ENCODE measurements around the gene RPL27A. TPM values are rescaled to one million over a fixed set of nuclear protein-coding genes. Genes with fewer than 3 reads are reported as not detected.

The RPL27A gene
- total RNA-seq, 1 donor from 2014 or later, result 815 TPM

DNA sequence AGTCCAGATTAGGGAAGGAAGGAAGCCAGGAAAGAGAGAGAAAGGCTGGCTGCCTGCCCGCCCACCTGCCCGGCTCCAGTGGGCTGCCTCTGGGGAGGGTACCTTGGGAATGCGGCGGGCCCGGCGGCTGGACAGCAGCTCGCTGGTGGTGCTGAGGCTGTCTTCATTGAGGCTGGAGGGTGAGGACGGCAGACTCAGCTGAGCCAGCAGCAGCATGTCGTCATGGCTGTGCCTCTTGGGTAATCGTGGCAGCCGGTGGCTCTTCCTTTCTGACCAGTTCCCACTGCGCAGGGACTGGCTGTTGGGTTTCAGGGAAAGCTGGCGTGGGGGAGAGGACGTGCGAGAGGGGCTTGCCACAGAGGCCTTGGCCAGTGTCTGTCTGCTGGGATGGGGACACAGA is 32.9 kb downstream of the RPL27A start:
- no peaks in the 10 kb centered on the region for H3K9me3 Mint-ChIP-seq (ENCODE audit: unreplicated experiment)
- no peaks in the 10 kb centered on the region for H3K27me3 Mint-ChIP-seq (ENCODE audit: unreplicated experiment)
- no peak overlapping the region for H3K4me3 Mint-ChIP-seq (ENCODE audit: unreplicated experiment)
- TF ChIP-seq, protein P1, sequence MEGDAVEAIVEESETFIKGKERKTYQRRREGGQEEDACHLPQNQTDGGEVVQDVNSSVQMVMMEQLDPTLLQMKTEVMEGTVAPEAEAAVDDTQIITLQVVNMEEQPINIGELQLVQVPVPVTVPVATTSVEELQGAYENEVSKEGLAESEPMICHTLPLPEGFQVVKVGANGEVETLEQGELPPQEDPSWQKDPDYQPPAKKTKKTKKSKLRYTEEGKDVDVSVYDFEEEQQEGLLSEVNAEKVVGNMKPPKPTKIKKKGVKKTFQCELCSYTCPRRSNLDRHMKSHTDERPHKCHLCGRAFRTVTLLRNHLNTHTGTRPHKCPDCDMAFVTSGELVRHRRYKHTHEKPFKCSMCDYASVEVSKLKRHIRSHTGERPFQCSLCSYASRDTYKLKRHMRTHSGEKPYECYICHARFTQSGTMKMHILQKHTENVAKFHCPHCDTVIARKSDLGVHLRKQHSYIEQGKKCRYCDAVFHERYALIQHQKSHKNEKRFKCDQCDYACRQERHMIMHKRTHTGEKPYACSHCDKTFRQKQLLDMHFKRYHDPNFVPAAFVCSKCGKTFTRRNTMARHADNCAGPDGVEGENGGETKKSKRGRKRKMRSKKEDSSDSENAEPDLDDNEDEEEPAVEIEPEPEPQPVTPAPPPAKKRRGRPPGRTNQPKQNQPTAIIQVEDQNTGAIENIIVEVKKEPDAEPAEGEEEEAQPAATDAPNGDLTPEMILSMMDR (IDR thresholded peaks at IDR 0.05), result no peak
- H3K4me1 Mint-ChIP-seq (ENCODE audit: unreplicated experiment), result peaks cover 39% of the 10 kb centered on the region
- peaks cover 44% of the 10 kb centered on the region for H3K36me3 Mint-ChIP-seq (ENCODE audit: unreplicated experiment)
- no peak overlapping the region for H3K27ac Mint-ChIP-seq (ENCODE audit: unreplicated experiment)
- DNase-seq (ENCODE audit: extremely low spot score, unreplicated experiment), result no peak

DNA sequence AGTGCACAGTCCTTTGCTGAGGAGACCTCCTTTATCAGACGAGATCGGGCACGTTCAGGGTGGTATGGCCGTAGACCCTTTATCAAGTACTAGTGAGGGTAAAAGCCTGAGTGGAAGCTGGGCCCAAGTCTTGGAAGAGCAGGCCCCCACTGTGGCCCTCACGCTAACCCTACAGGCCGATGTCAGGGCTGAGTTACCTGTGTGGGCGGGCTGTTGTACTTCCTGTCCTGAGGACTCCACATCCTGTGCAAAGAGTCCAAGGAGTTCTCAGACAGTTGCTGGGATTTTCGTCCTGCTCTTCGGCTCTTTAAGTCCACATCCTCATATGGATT is 34.9 kb downstream of the RPL27A start:
- H3K27me3 Mint-ChIP-seq (ENCODE audit: unreplicated experiment), result no peaks in the 10 kb centered on the region
- H3K36me3 Mint-ChIP-seq (ENCODE audit: unreplicated experiment), result peaks cover 33% of the 10 kb centered on the region
- peaks cover 59% of the 10 kb centered on the region for H3K4me1 Mint-ChIP-seq (ENCODE audit: unreplicated experiment)
- no peaks in the 10 kb centered on the region for H3K9me3 Mint-ChIP-seq (ENCODE audit: unreplicated experiment)
- H3K4me3 Mint-ChIP-seq (ENCODE audit: unreplicated experiment), result peak overlapping the region; percentile 26
- TF ChIP-seq, protein P1 (IDR thresholded peaks at IDR 0.05), result no peak
- no peak for DNase-seq (ENCODE audit: extremely low spot score, unreplicated experiment)
- H3K27ac Mint-ChIP-seq (ENCODE audit: unreplicated experiment), result peak overlapping the region; percentile 86

DNA sequence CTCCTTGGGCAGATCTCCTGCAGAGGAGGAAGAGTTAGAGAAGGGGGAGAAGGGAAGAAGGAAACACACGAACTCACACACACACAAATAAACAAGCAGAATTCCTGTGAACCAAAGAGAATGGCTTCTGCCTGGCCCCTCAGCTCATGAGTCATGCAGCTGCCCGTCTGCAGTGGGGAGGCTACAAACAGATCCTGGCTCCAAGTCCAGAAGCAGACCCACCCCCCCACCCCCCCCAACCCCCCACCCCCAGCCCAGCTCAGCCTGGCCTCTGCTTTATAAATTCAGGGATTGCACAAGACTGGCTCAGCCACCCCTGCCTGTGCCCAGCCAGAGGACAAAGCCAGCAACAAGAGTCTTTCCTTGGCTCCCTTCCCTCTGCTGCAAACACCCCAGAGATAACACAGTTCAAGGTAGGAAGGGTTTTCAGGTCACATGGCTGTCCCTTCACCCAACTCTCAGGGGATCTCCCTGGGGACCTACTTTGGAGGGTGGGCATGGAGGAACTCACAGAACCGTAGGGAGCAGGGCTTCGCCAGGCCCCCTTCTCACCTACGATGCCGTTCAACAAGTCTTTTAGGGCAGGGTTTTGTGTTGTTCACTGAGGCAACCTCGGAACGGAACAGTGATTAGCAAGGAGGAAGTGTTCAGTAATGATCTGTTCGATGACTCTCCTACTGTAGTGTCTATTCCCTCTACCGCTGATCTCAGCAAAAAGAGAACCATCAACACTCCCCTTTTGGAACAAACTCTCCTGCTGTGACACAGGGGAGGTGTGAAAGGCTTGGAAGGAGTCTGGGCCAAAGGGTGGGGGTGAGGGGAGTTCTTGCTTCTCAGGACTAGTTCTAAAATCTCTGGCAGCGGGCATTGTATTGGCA is 35.5 kb downstream of the RPL27A start:
- H3K36me3 Mint-ChIP-seq (ENCODE audit: unreplicated experiment), result peaks cover 33% of the 10 kb centered on the region
- no peaks in the 10 kb centered on the region for H3K27me3 Mint-ChIP-seq (ENCODE audit: unreplicated experiment)
- peak overlapping the region; percentile 26 for H3K4me3 Mint-ChIP-seq (ENCODE audit: unreplicated experiment)
- DNase-seq (ENCODE audit: extremely low spot score, unreplicated experiment), result no peak
- H3K9me3 Mint-ChIP-seq (ENCODE audit: unreplicated experiment), result no peaks in the 10 kb centered on the region
- H3K4me1 Mint-ChIP-seq (ENCODE audit: unreplicated experiment), result peaks cover 65% of the 10 kb centered on the region
- peak overlapping the region; percentile 93 for H3K27ac Mint-ChIP-seq (ENCODE audit: unreplicated experiment)
- TF ChIP-seq, protein P1 (IDR thresholded peaks at IDR 0.05), result no peak

DNA sequence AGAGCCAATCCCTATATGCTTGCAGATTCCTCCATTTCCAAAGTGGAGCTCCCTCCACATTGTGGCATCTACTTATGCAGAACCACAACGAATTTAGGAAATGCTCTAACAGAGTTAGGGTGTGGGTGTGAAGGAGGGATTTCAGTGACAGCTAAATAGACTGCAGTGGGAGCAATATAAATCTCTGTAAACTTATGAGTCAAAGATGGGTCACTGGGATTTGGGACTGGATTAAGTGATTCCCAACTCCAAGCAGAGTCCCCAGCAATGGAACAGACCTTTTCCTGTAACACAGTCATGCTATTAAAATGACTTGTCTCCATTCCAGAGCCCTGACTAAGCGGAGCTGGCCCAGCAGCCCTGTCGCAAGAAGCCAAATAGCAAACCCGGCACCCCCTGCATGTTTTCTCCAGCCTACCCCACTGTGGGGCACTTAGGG is 36.6 kb downstream of the RPL27A start:
- TF ChIP-seq, protein P1 (IDR thresholded peaks at IDR 0.05), result no peak
- Mint-ChIP-seq H3K9me3 (ENCODE audit: unreplicated experiment) (no peaks in the 10 kb centered on the region), H3K36me3 (ENCODE audit: unreplicated experiment) (peaks cover 33% of the 10 kb centered on the region), H3K27ac (ENCODE audit: unreplicated experiment) (peak overlapping the region; percentile 93), H3K4me1 (ENCODE audit: unreplicated experiment) (peaks cover 68% of the 10 kb centered on the region), H3K4me3 (ENCODE audit: unreplicated experiment) (no peak overlapping the region), H3K27me3 (ENCODE audit: unreplicated experiment) (no peaks in the 10 kb centered on the region)
- DNase-seq (ENCODE audit: extremely low spot score, unreplicated experiment), result no peak

DNA sequence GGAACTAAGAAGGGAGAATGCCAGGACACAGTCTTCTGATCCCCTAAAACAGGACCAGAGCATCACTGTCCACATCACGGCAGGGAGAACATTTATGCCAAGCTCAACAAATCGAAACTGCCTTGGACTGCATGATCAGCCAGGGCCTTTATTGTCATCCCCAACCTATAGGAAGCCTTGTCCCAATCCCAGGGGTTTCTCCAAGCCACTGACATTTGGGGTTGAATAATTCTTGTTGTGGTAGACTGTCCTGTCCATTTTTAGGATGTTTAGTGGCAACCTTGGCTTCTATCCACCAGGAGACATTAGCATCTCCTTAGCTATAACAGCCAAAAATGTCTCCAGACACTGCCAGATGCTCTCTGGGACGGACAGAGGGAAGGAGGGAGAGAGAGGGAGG is 37.1 kb downstream of the RPL27A start:
- Mint-ChIP-seq H3K9me3 (ENCODE audit: unreplicated experiment) (no peaks in the 10 kb centered on the region), H3K36me3 (ENCODE audit: unreplicated experiment) (peaks cover 31% of the 10 kb centered on the region), H3K4me3 (ENCODE audit: unreplicated experiment) (no peak overlapping the region), H3K27ac (ENCODE audit: unreplicated experiment) (peak overlapping the region; percentile 93), H3K27me3 (ENCODE audit: unreplicated experiment) (no peaks in the 10 kb centered on the region), H3K4me1 (ENCODE audit: unreplicated experiment) (peaks cover 68% of the 10 kb centered on the region)
- TF ChIP-seq, protein P1 (IDR thresholded peaks at IDR 0.05), result no peak
- DNase-seq (ENCODE audit: extremely low spot score, unreplicated experiment), result no peak

All from osteocyte (in vitro differentiated cells).